Mucosa of rectum (tissue), 2 donors: Measurements from ENCODE around the gene TUBB6.

Source experiments
- H3K27ac ChIP-seq, 2 donors: one replicate each; pipeline ENCODE4 v1.7.0; 2013; ENCODE audit warnings: inconsistent platforms in 2 of 2, low read depth in 2 of 2, low read length in 2 of 2
- H3K27me3 ChIP-seq, 2 donors: one replicate each; pipeline ENCODE4 v1.7.0; 2013; ENCODE audit warnings: low read length in 2 of 2; ENCODE audit not compliant: control insufficient read depth in 2 of 2, insufficient read depth in 2 of 2
- H3K36me3 ChIP-seq, 2 donors: one replicate each; pipeline ENCODE4 v1.7.0; 2013; ENCODE audit warnings: low read length in 2 of 2; ENCODE audit not compliant: control insufficient read depth in 2 of 2, insufficient read depth in 2 of 2
- H3K4me1 ChIP-seq, 2 donors: one replicate each; pipeline ENCODE4 v1.7.0; 2013; ENCODE audit warnings: low read length in 2 of 2, mild to moderate bottlenecking in 1 of 2; ENCODE audit not compliant: control insufficient read depth in 2 of 2, insufficient read depth in 2 of 2
- H3K4me3 ChIP-seq, 2 donors: one replicate each; pipeline ENCODE4 v1.7.0; 2013; ENCODE audit warnings: low read length in 2 of 2
- H3K9ac ChIP-seq, 2 donors: one replicate each; pipeline ENCODE4 v1.7.0; 2013; ENCODE audit warnings: low read length in 2 of 2, low read depth in 1 of 2, mild to moderate bottlenecking in 1 of 2
- H3K9me3 ChIP-seq, 2 donors: one replicate each; pipeline ENCODE4 v1.7.0; 2013; ENCODE audit warnings: low read length in 2 of 2; ENCODE audit not compliant: control insufficient read depth in 2 of 2
- donor health status: healthy.
- donor health status: Normal muscosa, but diverticular disease.

Gene TUBB6

GRCh38 chr18:12313530-12314245 is 5.6 kb downstream of the TUBB6 start:
- Histone ChIP-seq H3K27me3 (peaks cover 4 to 6% of the 10 kb centered on the region in 2 donors), H3K4me3 (no peak overlapping the region), H3K4me1 (peaks cover 3 to 13% of the 10 kb centered on the region in 2 donors), H3K9ac (no peak overlapping the region), H3K27ac (no peak overlapping the region), H3K9me3 (no peaks in the 10 kb centered on the region), H3K36me3 (no peaks in the 10 kb centered on the region)

DNA sequence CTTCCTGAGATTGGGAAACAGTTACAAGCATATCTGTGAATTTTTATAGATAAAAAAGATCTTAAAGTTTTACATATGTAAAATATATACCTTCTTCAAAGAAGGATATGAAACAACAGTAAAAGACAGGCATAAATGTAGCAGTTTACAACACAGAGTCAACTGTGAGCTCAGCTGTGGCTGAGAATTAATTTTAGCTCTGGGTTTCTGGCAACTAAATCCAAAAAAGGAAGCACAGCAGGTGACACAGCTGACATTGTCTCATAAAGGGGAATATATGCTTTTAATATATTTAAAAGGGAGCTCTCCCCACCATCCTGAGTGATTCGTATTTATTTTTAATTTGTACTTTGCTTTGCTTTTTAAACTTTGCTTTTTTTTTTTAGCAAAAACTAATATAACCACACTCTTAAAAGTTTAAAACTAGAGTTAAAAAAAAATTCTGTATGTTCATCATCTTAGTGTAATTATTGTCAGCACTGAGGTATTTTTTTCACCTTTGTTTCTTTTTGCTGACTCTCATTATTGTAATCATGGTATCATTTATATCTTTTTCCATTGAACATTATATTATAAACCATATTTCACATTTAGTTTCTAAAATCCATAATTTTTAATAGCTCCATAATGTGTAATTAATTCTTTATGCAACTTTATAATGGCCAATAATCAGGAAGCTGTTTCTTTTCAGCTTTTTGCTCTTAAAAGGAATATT is 6.7 kb downstream of the TUBB6 start:
- no peak overlapping the region for H3K27ac ChIP-seq
- H3K4me1 ChIP-seq, result peaks cover 3 to 9% of the 10 kb centered on the region in 2 donors
- no peak overlapping the region for H3K4me3 ChIP-seq
- no peaks in the 10 kb centered on the region for H3K9me3 ChIP-seq
- H3K9ac ChIP-seq, result no peak overlapping the region
- H3K27me3 ChIP-seq, result peaks cover 2% of the 10 kb centered on the region in 2 donors
- H3K36me3 ChIP-seq, result no peaks in the 10 kb centered on the region

DNA sequence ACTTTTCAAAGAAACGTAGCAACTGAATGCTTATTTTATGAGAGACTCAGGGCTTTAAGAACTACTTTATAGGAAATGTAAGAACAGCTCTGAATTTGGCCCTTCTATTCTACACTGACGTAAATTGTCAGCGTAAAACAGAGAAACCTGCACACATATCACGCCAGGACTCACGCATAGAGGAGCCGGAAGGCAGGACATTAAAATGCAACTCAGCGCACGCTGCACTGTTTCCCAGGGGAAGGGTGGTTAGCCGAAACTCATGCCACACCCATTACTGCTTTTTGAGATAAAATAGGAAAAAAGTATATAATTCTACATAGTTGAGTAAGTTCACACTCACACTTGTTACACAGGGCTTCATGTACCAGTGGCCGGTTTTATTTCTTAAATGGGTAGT is 7.4 kb downstream of the TUBB6 start:
- H3K27ac ChIP-seq, result no peak overlapping the region

DNA sequence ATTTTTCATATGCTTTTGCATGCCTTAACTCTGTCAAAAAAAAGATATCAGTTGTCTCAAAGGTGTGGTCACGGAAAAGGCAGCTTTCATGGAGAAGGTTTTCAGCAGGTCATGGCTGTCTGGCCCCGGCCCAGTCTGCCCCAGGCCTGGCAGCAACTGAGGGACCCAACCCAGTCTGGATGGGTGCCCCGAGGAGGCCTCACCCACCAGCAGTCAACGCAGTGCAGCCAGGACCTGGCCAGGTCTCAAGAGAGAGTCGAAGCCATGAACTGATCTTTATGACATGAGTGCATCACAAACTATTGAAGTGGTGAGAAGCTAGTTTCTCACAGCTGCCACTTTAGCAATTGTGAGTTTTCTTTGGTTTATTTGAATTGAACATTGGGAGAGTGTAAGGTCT is 7.9 kb downstream of the TUBB6 start:
- Histone ChIP-seq H3K27ac (peak overlapping the region in 1 of 2 donors; percentile 13), H3K36me3 (peaks cover 0 to 5% of the 10 kb centered on the region in 2 donors), H3K4me3 (no peak overlapping the region), H3K9me3 (no peaks in the 10 kb centered on the region), H3K4me1 (peaks cover 3 to 7% of the 10 kb centered on the region in 2 donors), H3K27me3 (no peaks in the 10 kb centered on the region), H3K9ac (no peak overlapping the region)

More for the DNA sequence above, 7.4 kb downstream of the TUBB6 start:
- H3K9ac ChIP-seq, result no peak overlapping the region
- peaks cover 0 to 2% of the 10 kb centered on the region in 2 donors for H3K36me3 ChIP-seq
- no peak overlapping the region for H3K4me3 ChIP-seq
- no peaks in the 10 kb centered on the region for H3K27me3 ChIP-seq
- peaks cover 3 to 7% of the 10 kb centered on the region in 2 donors for H3K4me1 ChIP-seq
- no peaks in the 10 kb centered on the region for H3K9me3 ChIP-seq

GRCh38 chr18:12317664-12318333 is 9.8 kb downstream of the TUBB6 start:
- peaks cover 5 to 10% of the 10 kb centered on the region in 2 donors for H3K36me3 ChIP-seq
- peaks cover 3 to 7% of the 10 kb centered on the region in 2 donors for H3K4me1 ChIP-seq
- no peaks in the 10 kb centered on the region for H3K9me3 ChIP-seq
- no peak overlapping the region for H3K4me3 ChIP-seq
- H3K27me3 ChIP-seq, result no peaks in the 10 kb centered on the region
- H3K9ac ChIP-seq, result no peak overlapping the region
- peak overlapping the region; percentile 4 to 48 for H3K27ac ChIP-seq

- Histone ChIP-seq H3K4me3 (no peak overlapping the region), H3K27ac (peak overlapping the region in 1 of 2 donors; percentile 4), H3K4me1 (peaks cover 3 to 7% of the 10 kb centered on the region in 2 donors), H3K27me3 (no peaks in the 10 kb centered on the region), H3K9ac (no peak overlapping the region), H3K9me3 (no peaks in the 10 kb centered on the region), H3K36me3 (peaks cover 5 to 10% of the 10 kb centered on the region in 2 donors)
Measured at GRCh38 chr18:12318334-12318697, 10.3 kb downstream of the TUBB6 start.

GRCh38 chr18:12318857-12319256 is 10.8 kb downstream of the TUBB6 start:
- H3K4me1 ChIP-seq, result peaks cover 3 to 7% of the 10 kb centered on the region in 2 donors
- H3K27ac ChIP-seq, result no peak overlapping the region
- no peaks in the 10 kb centered on the region for H3K27me3 ChIP-seq
- peaks cover 5 to 10% of the 10 kb centered on the region in 2 donors for H3K36me3 ChIP-seq
- no peak overlapping the region for H3K9ac ChIP-seq
- no peaks in the 10 kb centered on the region for H3K9me3 ChIP-seq
- H3K4me3 ChIP-seq, result no peak overlapping the region

GRCh38 chr18:12321333-12321732 is 13.3 kb downstream of the TUBB6 start:
- peaks cover 0 to 6% of the 10 kb centered on the region in 2 donors for H3K4me1 ChIP-seq
- H3K27ac ChIP-seq, result no peak overlapping the region
- peaks cover 23 to 27% of the 10 kb centered on the region in 2 donors for H3K36me3 ChIP-seq

DNA sequence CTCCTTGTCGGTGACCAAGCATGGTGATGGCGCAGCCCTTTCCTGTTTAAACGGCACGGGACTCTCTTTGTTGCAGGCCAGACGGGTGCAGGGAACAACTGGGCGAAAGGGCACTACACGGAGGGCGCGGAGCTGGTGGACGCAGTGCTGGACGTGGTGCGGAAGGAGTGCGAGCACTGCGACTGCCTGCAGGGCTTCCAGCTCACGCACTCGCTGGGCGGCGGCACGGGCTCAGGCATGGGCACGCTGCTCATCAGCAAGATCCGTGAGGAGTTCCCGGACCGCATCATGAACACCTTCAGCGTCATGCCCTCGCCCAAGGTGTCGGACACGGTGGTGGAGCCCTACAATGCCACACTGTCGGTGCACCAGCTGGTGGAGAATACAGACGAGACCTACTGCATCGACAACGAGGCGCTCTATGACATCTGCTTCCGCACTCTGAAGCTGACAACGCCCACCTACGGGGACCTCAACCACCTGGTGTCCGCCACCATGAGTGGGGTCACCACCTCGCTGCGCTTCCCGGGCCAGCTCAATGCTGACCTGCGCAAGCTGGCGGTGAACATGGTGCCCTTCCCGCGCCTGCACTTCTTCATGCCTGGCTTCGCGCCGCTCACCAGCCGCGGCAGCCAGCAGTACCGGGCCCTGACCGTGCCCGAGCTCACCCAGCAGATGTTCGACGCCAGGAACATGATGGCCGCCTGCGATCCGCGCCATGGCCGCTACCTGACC is 17.1 kb downstream of the TUBB6 start:
- H3K27ac ChIP-seq, result no peak overlapping the region
- no peaks in the 10 kb centered on the region for H3K4me1 ChIP-seq
- H3K9ac ChIP-seq, result no peak overlapping the region
- no peak overlapping the region for H3K4me3 ChIP-seq
- no peaks in the 10 kb centered on the region for H3K9me3 ChIP-seq
- H3K36me3 ChIP-seq, result peaks cover 47 to 63% of the 10 kb centered on the region in 2 donors
- H3K27me3 ChIP-seq, result no peaks in the 10 kb centered on the region

More at GRCh38 chr18:12321333-12321732, 13.3 kb downstream of the TUBB6 start:
- Histone ChIP-seq H3K9me3 (no peaks in the 10 kb centered on the region), H3K4me3 (no peak overlapping the region), H3K9ac (no peak overlapping the region), H3K27me3 (no peaks in the 10 kb centered on the region)
